Lung (tissue), 12 donors: Measurements from ENCODE around the gene TTLL3. TPM values are rescaled to one million over a fixed set of nuclear protein-coding genes. Genes with fewer than 3 reads are reported as not detected.
A peak's percentile ranks its signal among the peaks of the same experiment; 100 is the strongest.

Source experiments
- ATAC-seq: fragments of 200-7000 bp; cut with Tn5 transposase; one replicate; pipeline ENCODE4 v1.9.1; 2020; ENCODE audit warnings: moderate number of reproducible peaks; ENCODE audit not compliant: insufficient read depth, low FRiP score
- DNase-seq, 3 donors: peaks; one replicate each; pipeline ENCODE4 v3.0.0-alpha.2; 2013 to 2017
- H3K27ac ChIP-seq, 2 donors: one replicate each; pipeline ENCODE4 v1.5.1; 2013; ENCODE audit warnings: mild to moderate bottlenecking in 2 of 2, moderate library complexity in 2 of 2, control low read depth in 1 of 2, inconsistent platforms in 1 of 2, low read depth in 1 of 2, low read length in 1 of 2
- H3K27me3 ChIP-seq, 3 donors: one replicate each; pipeline ENCODE4 v1.5.1; 2013; ENCODE audit warnings: low read length in 2 of 3; ENCODE audit not compliant: control insufficient read depth in 3 of 3, insufficient read depth in 3 of 3
- H3K36me3 ChIP-seq, 4 donors: one replicate each; pipeline ENCODE4 v1.5.1; 2013; ENCODE audit warnings: low read length in 4 of 4, mild to moderate bottlenecking in 1 of 4, moderate library complexity in 1 of 4; ENCODE audit not compliant: control insufficient read depth in 4 of 4, insufficient read depth in 4 of 4
- H3K4me1 ChIP-seq, 5 donors: one replicate each; pipeline ENCODE4 v1.5.1; 2013; ENCODE audit warnings: low read length in 5 of 5, mild to moderate bottlenecking in 2 of 5, moderate library complexity in 1 of 5; ENCODE audit not compliant: control insufficient read depth in 5 of 5, insufficient read depth in 5 of 5
- H3K4me3 ChIP-seq: one replicate; pipeline ENCODE4 v1.5.1; 2013; ENCODE audit warnings: mild to moderate bottlenecking, control low read depth, moderate library complexity
- H3K9ac ChIP-seq, 2 donors: one replicate each; pipeline ENCODE4 v1.5.1; 2013; ENCODE audit warnings: low read length in 2 of 2, control low read depth in 1 of 2; ENCODE audit not compliant: insufficient read depth in 1 of 2
- H3K9me3 ChIP-seq, 4 donors: one replicate each; pipeline ENCODE4 v1.5.1; 2013; ENCODE audit warnings: low read length in 3 of 4, mild to moderate bottlenecking in 1 of 4, moderate library complexity in 1 of 4; ENCODE audit not compliant: control insufficient read depth in 4 of 4, insufficient read depth in 3 of 4
- WGBS, 2 donors: extraction: QIAGEN DNeasy Blood & Tissue Kit; methylation state at CpG; one replicate each; pipeline ENCODE4 v1.1.7; 2013; 5-methylcytosine and 5-hydroxymethylcytosine counted together
- polyA plus RNA-seq, 2 donors: library from polyadenylated mRNA; stranded (reverse); fragments of 200-250 nt; gene quantifications; one replicate each; pipeline ENCODE4 v1.2.1, GENCODE V29; 2013
- total RNA-seq, 2 donors: library from RNA; depleted of rRNA in 1 of 2; stranded (reverse); fragments of >200 nt in 1 of 2; gene quantifications; one replicate each; pipeline ENCODE4 v1.2.1, GENCODE V29; 2014 to 2021
- TF ChIP-seq, protein P1 (sequence below): IDR thresholded peaks from 2 replicates; pipeline ENCODE4 v1.5.1; 2012; ENCODE audit warnings: mild to moderate bottlenecking; ENCODE audit errors: control extremely low read depth, extremely low read depth
- donor health status: control.
- donor health status: control.
- donor health status: Bipolar disorder and iron deficiency.
- donor health status: healthy.
- donor health status: DM: yes; HTN: yes; CAD: no.

Gene TTLL3
- total and polyA plus RNA-seq, 4 donors: 28.4 to 82.3 (median 37.5) TPM

DNA sequence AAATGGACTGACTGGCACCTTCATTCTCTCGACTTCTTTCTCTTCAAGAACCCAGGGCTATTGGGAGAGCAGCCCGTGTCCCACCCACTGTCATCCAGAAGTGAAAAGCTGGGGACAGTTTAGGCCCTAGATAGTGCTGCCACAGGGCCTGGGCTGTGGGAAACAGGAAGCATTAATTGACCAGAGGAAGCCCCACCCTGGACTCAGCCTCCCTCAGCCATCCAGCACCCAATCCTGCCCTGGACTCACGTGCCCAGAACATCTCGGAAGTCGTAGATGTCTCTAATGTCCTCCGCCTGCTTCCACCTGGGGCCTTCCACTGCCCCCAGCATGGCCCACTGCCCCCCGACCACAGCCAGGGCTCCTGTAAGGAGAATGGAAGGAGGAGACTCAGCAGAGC is 42.6 kb upstream of the TTLL3 start:
- ATAC-seq (no peak), DNase-seq (no peak)
- 51 to 53% methylated on average over 7 of the region's 7 CpGs for WGBS, 2 donors
- no peaks in the 10 kb centered on the region for H3K9me3 ChIP-seq
- H3K27me3 ChIP-seq: no peaks in the 10 kb centered on the region
- peaks cover 0 to 11% (median 11%) of the 10 kb centered on the region in 4 donors for H3K36me3 ChIP-seq
- peak overlapping the region in 1 of 2 donors; percentile 48 for H3K27ac ChIP-seq
- no peak overlapping the region for H3K4me3 ChIP-seq
- TF ChIP-seq, protein P1, sequence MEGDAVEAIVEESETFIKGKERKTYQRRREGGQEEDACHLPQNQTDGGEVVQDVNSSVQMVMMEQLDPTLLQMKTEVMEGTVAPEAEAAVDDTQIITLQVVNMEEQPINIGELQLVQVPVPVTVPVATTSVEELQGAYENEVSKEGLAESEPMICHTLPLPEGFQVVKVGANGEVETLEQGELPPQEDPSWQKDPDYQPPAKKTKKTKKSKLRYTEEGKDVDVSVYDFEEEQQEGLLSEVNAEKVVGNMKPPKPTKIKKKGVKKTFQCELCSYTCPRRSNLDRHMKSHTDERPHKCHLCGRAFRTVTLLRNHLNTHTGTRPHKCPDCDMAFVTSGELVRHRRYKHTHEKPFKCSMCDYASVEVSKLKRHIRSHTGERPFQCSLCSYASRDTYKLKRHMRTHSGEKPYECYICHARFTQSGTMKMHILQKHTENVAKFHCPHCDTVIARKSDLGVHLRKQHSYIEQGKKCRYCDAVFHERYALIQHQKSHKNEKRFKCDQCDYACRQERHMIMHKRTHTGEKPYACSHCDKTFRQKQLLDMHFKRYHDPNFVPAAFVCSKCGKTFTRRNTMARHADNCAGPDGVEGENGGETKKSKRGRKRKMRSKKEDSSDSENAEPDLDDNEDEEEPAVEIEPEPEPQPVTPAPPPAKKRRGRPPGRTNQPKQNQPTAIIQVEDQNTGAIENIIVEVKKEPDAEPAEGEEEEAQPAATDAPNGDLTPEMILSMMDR: no peak
- H3K9ac ChIP-seq: no peak overlapping the region
- H3K4me1 ChIP-seq: peaks cover 0 to 31% (median 5%) of the 10 kb centered on the region in 5 donors

DNA sequence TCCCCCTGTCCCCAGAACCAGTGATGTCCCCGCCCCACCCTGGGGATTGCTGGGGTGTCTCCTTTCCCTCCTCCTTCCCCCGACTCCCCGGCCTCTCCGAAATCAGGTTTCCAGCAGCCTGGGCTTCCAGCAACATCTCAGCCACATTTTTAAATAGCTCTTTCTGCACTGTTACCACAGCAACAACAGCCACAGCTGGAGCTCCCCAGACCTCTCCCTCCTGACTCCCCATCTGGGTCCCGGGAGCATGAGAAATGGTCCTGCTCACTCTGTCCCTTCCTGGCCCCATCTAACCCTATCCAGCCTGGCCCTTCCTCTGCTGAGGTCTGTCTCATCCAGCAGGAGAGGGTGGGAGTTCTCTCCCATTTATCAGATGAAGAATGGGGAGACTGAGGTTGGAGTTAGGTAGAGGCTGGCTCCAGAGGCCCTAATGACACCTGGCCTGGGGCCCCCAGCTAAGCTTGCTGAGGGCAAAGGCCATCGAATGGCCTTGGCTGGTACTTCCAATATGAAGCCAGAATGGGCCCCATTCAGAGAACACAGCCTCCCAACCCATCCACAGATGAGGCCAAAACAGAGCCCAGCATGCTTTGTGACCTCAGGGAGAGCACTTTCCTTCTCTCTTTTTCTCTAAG is 41.8 kb upstream of the TTLL3 start:
- no peak for ATAC-seq
- Histone ChIP-seq H3K9me3 (no peaks in the 10 kb centered on the region), H3K4me1 (peaks cover 0 to 31% (median 5%) of the 10 kb centered on the region in 5 donors), H3K9ac (no peak overlapping the region), H3K36me3 (peaks cover 0 to 11% (median 6%) of the 10 kb centered on the region in 4 donors), H3K27me3 (no peaks in the 10 kb centered on the region), H3K4me3 (no peak overlapping the region), H3K27ac (peak overlapping the region in 1 of 2 donors; percentile 35)
- TF ChIP-seq, protein P1: no peak
- WGBS, 2 donors: 74 to 86% methylated on average over 6 of the region's 6 CpGs
- DNase-seq: no peak

DNA sequence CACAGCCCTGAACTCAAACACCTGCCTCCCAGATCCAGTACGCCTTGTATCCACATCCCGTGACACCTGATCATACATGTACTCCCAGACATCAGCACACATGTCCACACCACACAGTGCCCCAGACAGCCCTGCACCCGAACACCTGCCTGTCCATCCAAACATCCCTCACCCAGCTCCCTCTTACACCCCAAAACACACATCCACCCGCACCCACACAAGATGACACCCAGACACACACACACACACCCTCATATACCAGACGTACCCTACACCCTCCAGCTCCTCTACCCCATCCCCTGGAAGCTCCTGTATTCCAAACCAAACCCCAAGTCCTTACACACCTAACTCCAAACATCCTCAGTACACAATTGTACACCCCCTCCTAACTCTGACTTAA is 41.0 kb upstream of the TTLL3 start:
- DNase-seq: no peak
- H3K9ac ChIP-seq: peak overlapping the region in 1 of 2 donors; percentile 54
- peaks cover 0 to 7% (median 6%) of the 10 kb centered on the region in 4 donors for H3K36me3 ChIP-seq
- peak overlapping the region; percentile 66 for H3K4me3 ChIP-seq
- no peak for ATAC-seq
- H3K27ac ChIP-seq: peak overlapping the region in 1 of 2 donors; percentile 87
- H3K27me3 ChIP-seq: no peaks in the 10 kb centered on the region
- 74 to 85% methylated on average over 5 of the region's 5 CpGs for WGBS, 2 donors
- H3K9me3 ChIP-seq: no peaks in the 10 kb centered on the region
- TF ChIP-seq, protein P1: no peak
- H3K4me1 ChIP-seq: peaks cover 0 to 31% (median 5%) of the 10 kb centered on the region in 5 donors
